Measurements from ENCODE around the gene HSPA12B.

DNA sequence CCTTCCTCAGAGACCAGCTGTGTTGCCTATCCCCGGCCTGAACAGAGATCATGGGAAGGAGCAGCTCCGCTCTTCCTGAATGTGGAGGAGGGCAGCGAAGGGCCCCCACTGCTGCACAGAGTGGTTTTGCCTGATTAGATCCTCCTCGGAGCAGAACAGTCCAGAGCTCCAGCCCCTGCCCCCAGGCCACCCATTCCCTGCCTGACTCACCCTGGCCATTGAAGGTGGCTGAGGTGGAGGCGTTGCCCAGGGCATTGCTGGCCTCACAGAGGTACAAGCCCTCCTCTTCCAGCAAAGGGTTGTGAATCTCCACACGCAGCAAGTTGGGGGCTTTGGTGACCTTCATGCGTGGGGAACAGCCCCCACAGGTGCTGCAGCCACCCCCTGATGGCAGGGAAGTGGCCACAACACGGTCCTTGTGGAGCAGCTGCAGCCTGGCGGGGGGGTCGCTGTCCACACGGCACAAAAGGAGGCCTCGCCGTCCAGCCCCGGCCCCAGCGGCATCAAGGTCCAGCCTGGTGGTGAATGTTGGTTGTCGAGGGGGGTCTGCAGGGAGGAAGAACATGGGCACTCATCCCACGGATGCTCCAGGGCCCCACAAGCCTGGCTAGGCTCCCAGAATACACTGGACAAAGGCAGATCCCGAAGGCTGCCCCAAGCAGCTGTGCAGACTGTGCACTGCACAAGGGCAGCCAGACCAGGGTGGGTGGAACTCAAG, 34.7 kb upstream of the HSPA12B start:
- no peak for TF ChIP-seq TOX (CRISPR knock-in tag; IDR thresholded peaks at IDR 0.05; ENCODE audit: borderline replicate concordance)
- TF ChIP-seq, protein P1, sequence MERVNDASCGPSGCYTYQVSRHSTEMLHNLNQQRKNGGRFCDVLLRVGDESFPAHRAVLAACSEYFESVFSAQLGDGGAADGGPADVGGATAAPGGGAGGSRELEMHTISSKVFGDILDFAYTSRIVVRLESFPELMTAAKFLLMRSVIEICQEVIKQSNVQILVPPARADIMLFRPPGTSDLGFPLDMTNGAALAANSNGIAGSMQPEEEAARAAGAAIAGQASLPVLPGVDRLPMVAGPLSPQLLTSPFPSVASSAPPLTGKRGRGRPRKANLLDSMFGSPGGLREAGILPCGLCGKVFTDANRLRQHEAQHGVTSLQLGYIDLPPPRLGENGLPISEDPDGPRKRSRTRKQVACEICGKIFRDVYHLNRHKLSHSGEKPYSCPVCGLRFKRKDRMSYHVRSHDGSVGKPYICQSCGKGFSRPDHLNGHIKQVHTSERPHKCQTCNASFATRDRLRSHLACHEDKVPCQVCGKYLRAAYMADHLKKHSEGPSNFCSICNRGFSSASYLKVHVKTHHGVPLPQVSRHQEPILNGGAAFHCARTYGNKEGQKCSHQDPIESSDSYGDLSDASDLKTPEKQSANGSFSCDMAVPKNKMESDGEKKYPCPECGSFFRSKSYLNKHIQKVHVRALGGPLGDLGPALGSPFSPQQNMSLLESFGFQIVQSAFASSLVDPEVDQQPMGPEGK (CRISPR knock-in tag; IDR thresholded peaks at IDR 0.05; ENCODE audit: borderline replicate concordance) = no peak
- TF ChIP-seq ESRRG (CRISPR knock-in tag; IDR thresholded peaks at IDR 0.05) = no peak

All from SK-N-SH treated with all-trans-retinoic acid at 6 μM for 48 hours (cell line).